ENCODE results near the gene MIEF1. TPM values are rescaled to one million over a fixed set of nuclear protein-coding genes. Genes with fewer than 3 reads are reported as not detected.

The MIEF1 gene
- total and polyA plus RNA-seq, 2 of the 8 experiments (the other 6 are each of a cell fraction or from before 2014, with no cell fraction given): 16.8 to 32.7 TPM

- no peak overlapping the region for H3K4me3 ChIP-seq (ENCODE audit: extremely low read depth in 1 of 4, insufficient read depth in 2 of 4, low read depth in 3 of 4, low read length in 4 of 4)
- H2BK15ac ChIP-seq (ENCODE audit: low read length): peak overlapping the region; percentile 46; the same call in 1 of the 2 replicates
- H3K23ac ChIP-seq (ENCODE audit: insufficient read length): no peak overlapping the region
- peak in 1 of 2 experiments; percentile 47 for DNase-seq (ENCODE audit: low read depth in 1 of 2, low spot score in 2 of 2)
- H2AFZ ChIP-seq (ENCODE audit: low read length): no peak overlapping the region
- H3K4ac ChIP-seq (replicated peaks; ENCODE audit: insufficient read length, low read depth, low read length): no peak overlapping the region
- peaks cover 16 to 47% (median 37%) of the 10 kb centered on the region in 4 experiments for H3K4me1 ChIP-seq (replicated peaks in 1 of 4; ENCODE audit: control insufficient read depth in 3 of 4, insufficient read depth in 4 of 4, low read length in 3 of 4)
- no peak overlapping the region for H3K14ac ChIP-seq (ENCODE audit: insufficient read length)
- H2AK5ac ChIP-seq (ENCODE audit: low read depth, low read length): no peak overlapping the region; the same call in 1 of the 2 replicates
- no peaks in the 10 kb centered on the region for H3K9me3 ChIP-seq (ENCODE audit: insufficient read depth in 2 of 2, low read depth in 1 of 2, low read length in 1 of 2)
- ChIA-PET POLR2A (ENCODE audit: partially characterized antibody) (interaction anchor here (0.6 to 3.3 kb wide), 4 partner anchors 12 to 405 kb away, joined by 5 to 18 read pairs (median 6); partner anchors contain the start of gene RPL3), CTCF (ENCODE audit: partially characterized antibody) (interaction anchor here (0.5 to 11.1 kb wide), 10 partner anchors 15 to 242 kb away, joined by 3 to 120 read pairs (median 4); no protein-coding TSS in a partner anchor)
- peaks cover 7 to 12% of the 10 kb centered on the region in 2 experiments for H4K20me1 ChIP-seq (replicated peaks in 1 of 2; ENCODE audit: control insufficient read depth in 1 of 2, insufficient read depth in 2 of 2, low read length in 2 of 2)
- no peak overlapping the region for H3K56ac ChIP-seq (replicated peaks; ENCODE audit: insufficient read length, low read depth, low read length)
- no peaks in the 10 kb centered on the region for H3K27me3 ChIP-seq (replicated peaks in 1 of 4; ENCODE audit: control insufficient read depth in 3 of 4, extremely low read depth in 1 of 4, insufficient read depth in 3 of 4, low read length in 3 of 4)
- no peaks in the 10 kb centered on the region for H3K36me3 ChIP-seq (ENCODE audit: control insufficient read depth in 2 of 4, insufficient read depth in 4 of 4, low read length in 3 of 4)
- peaks cover 3% of the 10 kb centered on the region for H3K79me1 ChIP-seq (ENCODE audit: low read depth, low read length)
- WGBS, 2 experiments (ENCODE audit: extremely low coverage in 1 of 2, insufficient coverage in 1 of 2, insufficient read length in 1 of 2, insufficient replicate concordance in 2 of 2, low coverage in 1 of 2, low lambda C conversion rate in 2 of 2, missing lambda C conversion rate in 1 of 2): 69% methylated on average over 11 of the region's 11 CpGs; no CpG with 5 or more reads in 1 of the 2 experiments
- H2BK120ac ChIP-seq (replicated peaks; ENCODE audit: low read depth, low read length): peak overlapping the region; percentile 19
- FAIRE-seq: no peak
- H4K8ac ChIP-seq (ENCODE audit: extremely low read depth, insufficient read depth, low read length): no peak overlapping the region
- no peaks in the 10 kb centered on the region for H3K23me2 ChIP-seq (ENCODE audit: low read depth, low read length)
- 0 out of 2 replicates have a peak overlapping the region, but pooled peaks have one; percentile 30 for H2BK5ac ChIP-seq (ENCODE audit: low read depth, low read length)
- 0 out of 2 replicates have a peak overlapping the region, but pooled peaks have one; percentile 1 for H3K18ac ChIP-seq (ENCODE audit: extremely low read depth, low read length)
- no peak overlapping the region for H4K5ac ChIP-seq (ENCODE audit: insufficient read length, low read depth, low read length)
- H3K27ac ChIP-seq (ENCODE audit: low read depth, low read length): no peak overlapping the region
- H2BK20ac ChIP-seq (ENCODE audit: low read length): peak overlapping the region; percentile 15; the same call in 1 of the 2 replicates
- TF ChIP-seq SAP30 (IDR thresholded peaks at IDR 0.05; ENCODE audit: insufficient read depth, insufficient replicate concordance, low read length) (no peak), GABPA (IDR thresholded peaks at IDR 0.05; ENCODE audit: borderline replicate concordance, insufficient read depth, low read length) (0 out of 2 replicates have a peak, but pooled peaks have one; percentile 26), TAF7 (optimal IDR thresholded peaks at IDR 0.05; ENCODE audit: borderline replicate concordance, low read depth, low read length) (no peak), TBP (IDR thresholded peaks at IDR 0.05; ENCODE audit: low read depth, low read length) (peak; percentile 58)
- no peak overlapping the region; a peak in 1 of 4 replicates for H3K4me2 ChIP-seq (ENCODE audit: insufficient read depth in 1 of 2, low read depth in 2 of 2, low read length in 2 of 2)
- no peaks in the 10 kb centered on the region for H3K79me2 ChIP-seq (ENCODE audit: control insufficient read depth in 1 of 2, insufficient read depth in 2 of 2, low read length in 2 of 2)
- H3K9ac ChIP-seq (replicated peaks in 1 of 4; ENCODE audit: extremely low read depth in 1 of 4, low read depth in 3 of 4, low read length in 3 of 4): no peak overlapping the region; a peak in 1 of 7 replicates
- peak overlapping the region; percentile 81; the same call in 1 of the 2 replicates for H2BK12ac ChIP-seq (ENCODE audit: low read depth, low read length)
- peak overlapping the region; percentile 5 for H4K91ac ChIP-seq (replicated peaks; ENCODE audit: insufficient read length, low read length)
Observed at GRCh38 chr22:39474351-39475111, 27.6 kb upstream of the MIEF1 start.
